Measurements from ENCODE around the gene MORN2. TPM values are rescaled to one million over a fixed set of nuclear protein-coding genes. Genes with fewer than 3 reads are reported as not detected.

MORN2 gene
- total RNA-seq, 6 experiments from 2014 or later, result 15.1 to 23.0 (median 19.4) TPM

DNA sequence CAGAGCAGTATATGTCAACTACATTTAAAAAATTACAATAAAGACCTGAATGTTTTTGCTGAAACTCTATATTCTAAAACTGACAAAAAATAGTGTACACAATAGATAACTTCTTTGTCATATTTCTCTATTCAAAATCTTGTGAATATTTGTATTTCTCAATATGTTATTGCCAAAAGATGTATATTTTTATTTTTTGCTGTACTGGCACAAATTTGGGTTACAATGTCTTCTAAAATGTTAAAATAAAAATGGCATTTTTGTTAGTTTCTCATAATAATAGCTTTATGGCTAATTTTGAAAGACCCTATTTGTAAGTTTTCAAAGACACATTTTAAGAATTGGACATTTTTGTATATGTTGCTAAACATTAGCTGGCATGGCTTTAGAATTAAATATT is 13.3 kb downstream of the MORN2 start:
- H3K4me1 Mint-ChIP-seq (ENCODE audit: low read depth), result no peaks in the 10 kb centered on the region
- H3K4me3 Mint-ChIP-seq, result no peak overlapping the region
- TF ChIP-seq, protein P1, sequence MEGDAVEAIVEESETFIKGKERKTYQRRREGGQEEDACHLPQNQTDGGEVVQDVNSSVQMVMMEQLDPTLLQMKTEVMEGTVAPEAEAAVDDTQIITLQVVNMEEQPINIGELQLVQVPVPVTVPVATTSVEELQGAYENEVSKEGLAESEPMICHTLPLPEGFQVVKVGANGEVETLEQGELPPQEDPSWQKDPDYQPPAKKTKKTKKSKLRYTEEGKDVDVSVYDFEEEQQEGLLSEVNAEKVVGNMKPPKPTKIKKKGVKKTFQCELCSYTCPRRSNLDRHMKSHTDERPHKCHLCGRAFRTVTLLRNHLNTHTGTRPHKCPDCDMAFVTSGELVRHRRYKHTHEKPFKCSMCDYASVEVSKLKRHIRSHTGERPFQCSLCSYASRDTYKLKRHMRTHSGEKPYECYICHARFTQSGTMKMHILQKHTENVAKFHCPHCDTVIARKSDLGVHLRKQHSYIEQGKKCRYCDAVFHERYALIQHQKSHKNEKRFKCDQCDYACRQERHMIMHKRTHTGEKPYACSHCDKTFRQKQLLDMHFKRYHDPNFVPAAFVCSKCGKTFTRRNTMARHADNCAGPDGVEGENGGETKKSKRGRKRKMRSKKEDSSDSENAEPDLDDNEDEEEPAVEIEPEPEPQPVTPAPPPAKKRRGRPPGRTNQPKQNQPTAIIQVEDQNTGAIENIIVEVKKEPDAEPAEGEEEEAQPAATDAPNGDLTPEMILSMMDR (IDR thresholded peaks at IDR 0.05), result no peak
- no peak for DNase-seq
- H3K27me3 Mint-ChIP-seq (ENCODE audit: insufficient read depth), result peaks cover 8% of the 10 kb centered on the region
- H3K9me3 Mint-ChIP-seq, result no peaks in the 10 kb centered on the region
- H3K36me3 Mint-ChIP-seq (ENCODE audit: low read depth), result 0 out of 2 replicates have a peak, but pooled peaks cover 4% of the 10 kb centered on the region
- H3K27ac Mint-ChIP-seq, result no peak overlapping the region

DNA sequence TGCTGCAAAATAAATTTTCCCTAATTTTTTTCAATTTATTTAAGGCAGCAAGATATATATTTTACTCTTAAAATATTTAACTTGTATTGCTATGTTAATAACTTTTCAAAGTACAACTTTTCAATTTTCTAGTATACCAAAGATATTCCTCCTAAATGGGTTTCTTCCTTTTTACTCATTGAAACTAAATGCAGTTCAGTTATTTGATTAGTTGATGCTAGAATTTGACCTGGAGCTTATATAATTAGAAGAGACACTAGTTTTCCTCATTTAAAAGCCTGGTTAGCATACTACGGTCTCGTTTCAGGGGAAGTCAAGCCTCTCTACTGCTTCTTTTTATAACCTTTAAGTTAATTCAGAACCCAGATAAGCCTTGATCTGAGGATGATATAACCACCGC is 13.8 kb downstream of the MORN2 start, which contains the start of gene ARHGEF33:
Gene ARHGEF33 (plus strand): TSS at position 301 of the 400 bp plus-strand sequence. CDS start 29,573 bp downstream, outside the sequence.
- DNase-seq, result no peak
- Mint-ChIP-seq H3K9me3 (no peaks in the 10 kb centered on the region), H3K4me3 (no peak within 1 kb of the TSS), H3K27me3 (ENCODE audit: insufficient read depth) (peaks cover 10% of the 10 kb centered on the region), H3K4me1 (ENCODE audit: low read depth) (no peaks in the 10 kb centered on the region), H3K36me3 (ENCODE audit: low read depth) (0 out of 2 replicates have a peak, but pooled peaks cover 2% of the 10 kb centered on the region), H3K27ac (no peak within 1 kb of the TSS)
- TF ChIP-seq, protein P1 (IDR thresholded peaks at IDR 0.05), result no peak

DNA sequence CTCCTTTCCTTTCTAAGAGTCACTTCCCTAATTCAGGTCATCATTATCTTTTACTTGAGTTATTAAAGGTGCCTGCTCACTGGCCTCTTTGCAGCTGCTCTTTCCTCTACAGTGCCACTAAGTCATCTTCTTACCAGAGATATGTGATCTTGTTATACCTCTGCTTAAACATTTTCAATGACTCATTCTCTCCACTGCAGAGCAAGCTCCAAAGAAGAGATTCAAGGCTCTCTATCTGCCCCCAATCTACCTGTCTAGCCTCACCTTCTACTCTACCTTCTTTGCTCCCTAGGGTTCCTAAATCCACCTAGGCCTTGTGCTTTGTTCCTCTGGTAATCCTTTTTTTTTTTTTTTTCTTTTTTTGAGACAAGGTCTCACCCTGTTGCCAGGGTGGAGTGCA is 17.0 kb downstream of the MORN2 start:
- H3K4me3 Mint-ChIP-seq, result no peak overlapping the region
- no peaks in the 10 kb centered on the region for H3K36me3 Mint-ChIP-seq (ENCODE audit: low read depth)
- no peak for DNase-seq
- peaks cover 10% of the 10 kb centered on the region for H3K27me3 Mint-ChIP-seq (ENCODE audit: insufficient read depth)
- H3K27ac Mint-ChIP-seq, result no peak overlapping the region
- H3K9me3 Mint-ChIP-seq, result no peaks in the 10 kb centered on the region
- TF ChIP-seq, protein P1 (IDR thresholded peaks at IDR 0.05), result no peak
- H3K4me1 Mint-ChIP-seq (ENCODE audit: low read depth), result no peaks in the 10 kb centered on the region

DNA sequence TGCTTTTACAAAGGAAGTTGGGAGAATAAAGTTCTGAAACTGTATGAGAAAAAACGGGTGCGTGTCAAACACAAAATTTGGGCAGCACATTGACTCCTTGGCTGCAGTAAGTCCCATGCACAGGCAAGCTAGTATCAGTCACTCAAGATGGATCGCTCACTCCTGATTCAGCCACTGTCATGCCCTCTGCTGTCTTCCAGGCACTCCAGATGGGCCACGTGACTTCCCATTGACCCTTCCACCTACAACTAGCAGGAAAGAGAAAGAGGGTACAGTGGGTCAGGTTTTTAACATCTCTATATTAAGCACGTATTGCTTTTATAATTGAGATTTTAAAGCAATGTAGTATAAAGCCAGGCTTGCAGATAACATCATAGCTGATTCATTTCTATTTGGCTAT is 22.5 kb downstream of the MORN2 start:
- Mint-ChIP-seq H3K9me3 (no peaks in the 10 kb centered on the region), H3K4me3 (no peak overlapping the region), H3K4me1 (ENCODE audit: low read depth) (no peaks in the 10 kb centered on the region), H3K27ac (no peak overlapping the region), H3K36me3 (ENCODE audit: low read depth) (no peaks in the 10 kb centered on the region), H3K27me3 (ENCODE audit: insufficient read depth) (peaks cover 7% of the 10 kb centered on the region)
- TF ChIP-seq, protein P1 (IDR thresholded peaks at IDR 0.05), result no peak
- DNase-seq, result no peak

DNA sequence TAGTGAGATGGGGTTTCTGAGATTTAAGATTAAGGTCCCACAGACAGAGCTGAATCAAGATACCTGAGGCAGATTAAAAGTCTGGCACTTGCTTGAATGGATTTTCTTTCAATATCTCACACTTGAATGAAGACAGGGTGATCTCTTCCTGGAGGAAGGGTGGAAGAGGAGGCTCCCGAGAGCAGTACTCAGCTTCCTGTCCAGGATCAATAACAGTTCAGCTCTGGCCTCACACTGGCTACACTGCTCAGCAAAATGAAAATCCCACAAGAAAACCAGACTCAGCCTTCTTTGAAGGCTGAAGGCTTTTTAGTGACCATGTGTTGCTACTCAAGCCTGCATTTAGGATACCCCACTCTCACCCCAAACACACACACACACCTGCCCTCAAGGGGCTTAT is 24.9 kb downstream of the MORN2 start:
- no peak overlapping the region for H3K27ac Mint-ChIP-seq
- TF ChIP-seq, protein P1 (IDR thresholded peaks at IDR 0.05), result no peak
- no peaks in the 10 kb centered on the region for H3K36me3 Mint-ChIP-seq (ENCODE audit: low read depth)
- DNase-seq, result no peak
- H3K9me3 Mint-ChIP-seq, result no peaks in the 10 kb centered on the region
- no peaks in the 10 kb centered on the region; the same call in 1 of the 2 replicates for H3K27me3 Mint-ChIP-seq (ENCODE audit: insufficient read depth)
- no peak overlapping the region for H3K4me3 Mint-ChIP-seq
- H3K4me1 Mint-ChIP-seq (ENCODE audit: low read depth), result no peaks in the 10 kb centered on the region

DNA sequence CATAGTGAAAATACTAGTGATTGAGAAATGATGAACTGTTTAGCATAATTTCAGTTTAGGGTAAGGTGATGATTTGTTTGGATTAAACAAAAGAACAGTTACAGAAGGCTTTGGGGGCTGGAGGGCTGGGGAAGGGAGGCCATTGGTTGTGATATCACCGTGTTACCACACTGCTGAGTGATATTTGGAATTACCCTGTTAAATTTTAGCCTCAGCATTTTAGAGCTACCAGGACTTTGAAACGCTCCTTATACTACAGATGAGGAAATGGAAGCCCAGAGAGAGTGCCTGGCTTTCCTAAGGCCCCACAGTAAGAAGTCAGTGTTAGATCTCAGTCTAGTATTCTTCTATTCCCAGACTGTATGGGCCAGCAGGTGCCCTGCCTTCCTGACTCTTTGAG is 29.5 kb downstream of the MORN2 start:
- no peak for DNase-seq
- no peak overlapping the region for H3K4me3 Mint-ChIP-seq
- TF ChIP-seq, protein P1 (IDR thresholded peaks at IDR 0.05), result no peak
- no peaks in the 10 kb centered on the region for H3K9me3 Mint-ChIP-seq
- H3K36me3 Mint-ChIP-seq (ENCODE audit: low read depth), result no peaks in the 10 kb centered on the region
- H3K27ac Mint-ChIP-seq, result no peak overlapping the region
- H3K27me3 Mint-ChIP-seq (ENCODE audit: insufficient read depth), result peaks cover 3% of the 10 kb centered on the region
- H3K4me1 Mint-ChIP-seq (ENCODE audit: low read depth), result peaks cover 16% of the 10 kb centered on the region
